ENCODE measurements around the gene ABHD12.

DNA sequence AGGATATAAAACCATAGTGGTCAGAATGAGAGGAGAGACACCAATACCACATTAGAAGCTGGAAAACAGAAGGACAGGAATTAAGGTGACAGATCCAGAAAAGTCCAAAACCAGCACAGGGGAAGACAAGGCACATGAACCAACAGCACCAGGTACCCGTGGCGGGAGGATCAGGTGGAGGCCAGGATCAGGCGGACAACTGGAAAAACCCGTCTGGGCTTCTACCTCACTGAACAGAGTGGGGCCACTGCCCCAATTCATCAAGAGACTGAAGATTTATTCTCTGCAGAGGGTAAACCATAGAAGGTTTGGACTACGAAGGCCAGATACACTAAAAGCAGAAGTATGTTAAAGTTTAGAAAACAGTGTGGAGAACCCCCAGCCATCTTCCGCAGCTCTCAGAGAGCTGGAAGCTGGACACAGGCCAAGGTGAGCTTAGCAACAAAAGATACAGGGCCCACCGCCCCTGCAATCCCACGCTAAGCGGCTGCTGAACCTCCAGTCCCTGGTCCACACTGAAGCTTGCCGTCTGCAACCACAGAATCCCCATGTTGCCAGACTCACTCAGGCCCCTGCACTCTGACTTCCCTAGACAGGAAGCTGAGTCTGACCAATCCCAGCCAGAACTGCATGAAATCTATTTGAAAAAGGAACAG, 29.9 kb downstream of the ABHD12 start:
- no peak for TF ChIP-seq POLR2A (IDR thresholded peaks at IDR 0.05; ENCODE audit: low read depth, low read length)
- no peak for TF ChIP-seq SUZ12 (IDR thresholded peaks at IDR 0.05; ENCODE audit: unreplicated experiment)
- TF ChIP-seq RAD21 (IDR thresholded peaks at IDR 0.05; ENCODE audit: insufficient read depth, low read depth, low read length), result no peak
